Measurements from ENCODE around the gene MCAM. TPM values are rescaled to one million over a fixed set of nuclear protein-coding genes. Genes with fewer than 3 reads are reported as not detected.

Gene MCAM
- total and polyA plus RNA-seq, 4 donors = 51.9 to 174 (median 124) TPM

GRCh38 chr11:119314726-119315125 lies 2.2 kb downstream of the MCAM start:
- WGBS, 2 donors = 73 to 84% methylated on average over 18 of the region's 18 CpGs
- ATAC-seq (ENCODE audit: insufficient read depth, low FRiP score) (no peak), DNase-seq (no peak)
- peaks cover 0 to 49% (median 18%) of the 10 kb centered on the region in 5 donors for H3K4me1 ChIP-seq (ENCODE audit: control insufficient read depth in 5 of 5, insufficient read depth in 5 of 5, low read length in 5 of 5)
- peaks cover 0 to 21% (median 2%) of the 10 kb centered on the region in 4 donors for H3K36me3 ChIP-seq (ENCODE audit: control insufficient read depth in 4 of 4, insufficient read depth in 4 of 4, low read length in 4 of 4)
- H3K9ac ChIP-seq (ENCODE audit: insufficient read depth in 1 of 2, low read length in 2 of 2) = peak overlapping the region in 1 of 2 donors; percentile 19
- H3K27me3 ChIP-seq (ENCODE audit: control insufficient read depth in 3 of 3, insufficient read depth in 3 of 3, low read length in 2 of 3) = no peaks in the 10 kb centered on the region
- H3K4me3 ChIP-seq = peak overlapping the region; percentile 69
- TF ChIP-seq CTCF (IDR thresholded peaks at IDR 0.05; ENCODE audit: control extremely low read depth, extremely low read depth) = no peak
- no peaks in the 10 kb centered on the region for H3K9me3 ChIP-seq (ENCODE audit: control insufficient read depth in 4 of 4, insufficient read depth in 3 of 4, low read length in 3 of 4)
- H3K27ac ChIP-seq (ENCODE audit: low read depth in 1 of 2, low read length in 1 of 2) = no peak overlapping the region

GRCh38 chr11:119310682-119311052 lies 6.3 kb downstream of the MCAM start:
- H3K4me1 ChIP-seq (ENCODE audit: control insufficient read depth in 5 of 5, insufficient read depth in 5 of 5, low read length in 5 of 5) = peaks cover 0 to 12% (median 4%) of the 10 kb centered on the region in 5 donors
- H3K27me3 ChIP-seq (ENCODE audit: control insufficient read depth in 3 of 3, insufficient read depth in 3 of 3, low read length in 2 of 3) = no peaks in the 10 kb centered on the region
- no peak for TF ChIP-seq CTCF (IDR thresholded peaks at IDR 0.05; ENCODE audit: control extremely low read depth, extremely low read depth)
- 74 to 76% methylated on average over 20 of the region's 20 CpGs for WGBS, 2 donors
- DNase-seq = no peak
- H3K27ac ChIP-seq (ENCODE audit: low read depth in 1 of 2, low read length in 1 of 2) = no peak overlapping the region
- ATAC-seq (ENCODE audit: insufficient read depth, low FRiP score) = no peak
- H3K4me3 ChIP-seq = no peak overlapping the region
- peaks cover 0 to 27% (median 6%) of the 10 kb centered on the region in 4 donors for H3K36me3 ChIP-seq (ENCODE audit: control insufficient read depth in 4 of 4, insufficient read depth in 4 of 4, low read length in 4 of 4)
- H3K9ac ChIP-seq (ENCODE audit: insufficient read depth in 1 of 2, low read length in 2 of 2) = no peak overlapping the region
- no peaks in the 10 kb centered on the region for H3K9me3 ChIP-seq (ENCODE audit: control insufficient read depth in 4 of 4, insufficient read depth in 3 of 4, low read length in 3 of 4)

GRCh38 chr11:119309953-119310681 lies 6.8 kb downstream of the MCAM start:
- 83 to 88% methylated on average over 17 of the region's 17 CpGs for WGBS, 2 donors
- no peaks in the 10 kb centered on the region for H3K27me3 ChIP-seq (ENCODE audit: control insufficient read depth in 3 of 3, insufficient read depth in 3 of 3, low read length in 2 of 3)
- no peak overlapping the region for H3K4me3 ChIP-seq
- no peak for TF ChIP-seq CTCF (IDR thresholded peaks at IDR 0.05; ENCODE audit: control extremely low read depth, extremely low read depth)
- ATAC-seq (ENCODE audit: insufficient read depth, low FRiP score) (no peak), DNase-seq (no peak)
- no peak overlapping the region for H3K27ac ChIP-seq (ENCODE audit: low read depth in 1 of 2, low read length in 1 of 2)
- no peaks in the 10 kb centered on the region for H3K9me3 ChIP-seq (ENCODE audit: control insufficient read depth in 4 of 4, insufficient read depth in 3 of 4, low read length in 3 of 4)
- peaks cover 0 to 27% (median 6%) of the 10 kb centered on the region in 4 donors for H3K36me3 ChIP-seq (ENCODE audit: control insufficient read depth in 4 of 4, insufficient read depth in 4 of 4, low read length in 4 of 4)
- H3K4me1 ChIP-seq (ENCODE audit: control insufficient read depth in 5 of 5, insufficient read depth in 5 of 5, low read length in 5 of 5) = peaks cover 0 to 7% (median 4%) of the 10 kb centered on the region in 5 donors
- H3K9ac ChIP-seq (ENCODE audit: insufficient read depth in 1 of 2, low read length in 2 of 2) = no peak overlapping the region
